Measurements from ENCODE around the gene CACNA2D3.

DNA sequence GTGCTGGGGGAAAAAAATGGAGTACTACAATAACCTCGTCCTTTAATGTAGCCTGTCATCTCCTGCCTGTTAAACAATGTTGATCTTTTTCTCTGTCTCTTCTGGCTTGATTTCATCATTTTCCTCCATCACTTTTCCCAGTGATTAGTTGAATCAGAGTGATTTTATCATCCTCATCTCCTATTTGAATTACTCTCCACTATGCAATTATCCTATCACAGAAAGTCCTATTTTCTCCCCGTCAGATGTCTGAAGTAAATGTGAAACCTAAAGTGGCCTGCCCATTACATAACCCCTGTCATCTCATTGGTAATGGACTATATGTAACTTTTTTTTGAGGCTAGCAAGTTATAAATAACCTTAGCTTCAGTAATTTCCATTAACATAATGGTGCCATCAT is 201.8 kb downstream of the CACNA2D3 start:
- TF ChIP-seq, protein P1, sequence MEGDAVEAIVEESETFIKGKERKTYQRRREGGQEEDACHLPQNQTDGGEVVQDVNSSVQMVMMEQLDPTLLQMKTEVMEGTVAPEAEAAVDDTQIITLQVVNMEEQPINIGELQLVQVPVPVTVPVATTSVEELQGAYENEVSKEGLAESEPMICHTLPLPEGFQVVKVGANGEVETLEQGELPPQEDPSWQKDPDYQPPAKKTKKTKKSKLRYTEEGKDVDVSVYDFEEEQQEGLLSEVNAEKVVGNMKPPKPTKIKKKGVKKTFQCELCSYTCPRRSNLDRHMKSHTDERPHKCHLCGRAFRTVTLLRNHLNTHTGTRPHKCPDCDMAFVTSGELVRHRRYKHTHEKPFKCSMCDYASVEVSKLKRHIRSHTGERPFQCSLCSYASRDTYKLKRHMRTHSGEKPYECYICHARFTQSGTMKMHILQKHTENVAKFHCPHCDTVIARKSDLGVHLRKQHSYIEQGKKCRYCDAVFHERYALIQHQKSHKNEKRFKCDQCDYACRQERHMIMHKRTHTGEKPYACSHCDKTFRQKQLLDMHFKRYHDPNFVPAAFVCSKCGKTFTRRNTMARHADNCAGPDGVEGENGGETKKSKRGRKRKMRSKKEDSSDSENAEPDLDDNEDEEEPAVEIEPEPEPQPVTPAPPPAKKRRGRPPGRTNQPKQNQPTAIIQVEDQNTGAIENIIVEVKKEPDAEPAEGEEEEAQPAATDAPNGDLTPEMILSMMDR (IDR thresholded peaks at IDR 0.05), result no peak
- no peak for TF ChIP-seq POLR2A (IDR thresholded peaks at IDR 0.05)

Measured in tibial nerve (tissue), 3 donors.